OCI-LY1 (cell line): Measurements from ENCODE around the gene AADAC.

Experiments used
- EZH2 ChIP-seq: fragments of 200-600 bp; sonication (generic), shearing (Covaris generic); IDR thresholded peaks from 2 replicates; pipeline ENCODE4 v1.8.0; 2017; ENCODE audit warnings: borderline replicate concordance, mixed run types, mild to moderate bottlenecking, antibody characterized with exemption, low read length, moderate library complexity, mixed read lengths
- TF ChIP-seq, protein P1 (sequence below): fragments of 200-600 bp; sonication (generic), shearing (Covaris generic); IDR thresholded peaks from 2 replicates; pipeline ENCODE4 v1.5.1; 2017; ENCODE audit warnings: mild to moderate bottlenecking, antibody characterized with exemption, low read length, moderate library complexity, mixed read lengths

DNA sequence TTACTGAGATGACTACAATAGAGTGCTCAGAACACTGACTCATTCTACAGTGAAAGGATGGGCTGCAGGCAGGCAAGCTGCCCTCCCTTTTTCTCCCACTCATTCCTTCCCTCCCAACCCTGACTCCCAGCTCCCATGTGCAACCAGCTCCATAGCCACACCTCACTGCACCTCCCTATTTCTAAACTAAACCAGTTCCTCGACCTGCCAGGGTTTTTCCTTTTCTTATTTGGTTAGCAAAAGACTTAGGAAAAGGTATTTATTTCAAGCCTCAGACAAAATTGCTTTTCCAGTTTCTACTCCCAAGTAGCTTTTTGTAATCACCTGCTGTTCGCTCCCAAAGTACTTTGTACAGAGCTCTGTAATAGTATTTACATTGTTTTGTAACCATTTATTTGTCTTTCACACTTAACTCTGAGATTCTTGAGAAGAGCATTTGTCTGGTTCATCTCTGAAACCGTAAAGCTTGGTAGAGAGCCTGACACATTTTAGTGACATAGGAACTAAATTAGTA is 2.2 kb downstream of the AADAC start:
- TF ChIP-seq, protein P1, sequence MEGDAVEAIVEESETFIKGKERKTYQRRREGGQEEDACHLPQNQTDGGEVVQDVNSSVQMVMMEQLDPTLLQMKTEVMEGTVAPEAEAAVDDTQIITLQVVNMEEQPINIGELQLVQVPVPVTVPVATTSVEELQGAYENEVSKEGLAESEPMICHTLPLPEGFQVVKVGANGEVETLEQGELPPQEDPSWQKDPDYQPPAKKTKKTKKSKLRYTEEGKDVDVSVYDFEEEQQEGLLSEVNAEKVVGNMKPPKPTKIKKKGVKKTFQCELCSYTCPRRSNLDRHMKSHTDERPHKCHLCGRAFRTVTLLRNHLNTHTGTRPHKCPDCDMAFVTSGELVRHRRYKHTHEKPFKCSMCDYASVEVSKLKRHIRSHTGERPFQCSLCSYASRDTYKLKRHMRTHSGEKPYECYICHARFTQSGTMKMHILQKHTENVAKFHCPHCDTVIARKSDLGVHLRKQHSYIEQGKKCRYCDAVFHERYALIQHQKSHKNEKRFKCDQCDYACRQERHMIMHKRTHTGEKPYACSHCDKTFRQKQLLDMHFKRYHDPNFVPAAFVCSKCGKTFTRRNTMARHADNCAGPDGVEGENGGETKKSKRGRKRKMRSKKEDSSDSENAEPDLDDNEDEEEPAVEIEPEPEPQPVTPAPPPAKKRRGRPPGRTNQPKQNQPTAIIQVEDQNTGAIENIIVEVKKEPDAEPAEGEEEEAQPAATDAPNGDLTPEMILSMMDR = no peak
- TF ChIP-seq EZH2 = no peak
